ENCODE results near the gene KIF2C.

DNA sequence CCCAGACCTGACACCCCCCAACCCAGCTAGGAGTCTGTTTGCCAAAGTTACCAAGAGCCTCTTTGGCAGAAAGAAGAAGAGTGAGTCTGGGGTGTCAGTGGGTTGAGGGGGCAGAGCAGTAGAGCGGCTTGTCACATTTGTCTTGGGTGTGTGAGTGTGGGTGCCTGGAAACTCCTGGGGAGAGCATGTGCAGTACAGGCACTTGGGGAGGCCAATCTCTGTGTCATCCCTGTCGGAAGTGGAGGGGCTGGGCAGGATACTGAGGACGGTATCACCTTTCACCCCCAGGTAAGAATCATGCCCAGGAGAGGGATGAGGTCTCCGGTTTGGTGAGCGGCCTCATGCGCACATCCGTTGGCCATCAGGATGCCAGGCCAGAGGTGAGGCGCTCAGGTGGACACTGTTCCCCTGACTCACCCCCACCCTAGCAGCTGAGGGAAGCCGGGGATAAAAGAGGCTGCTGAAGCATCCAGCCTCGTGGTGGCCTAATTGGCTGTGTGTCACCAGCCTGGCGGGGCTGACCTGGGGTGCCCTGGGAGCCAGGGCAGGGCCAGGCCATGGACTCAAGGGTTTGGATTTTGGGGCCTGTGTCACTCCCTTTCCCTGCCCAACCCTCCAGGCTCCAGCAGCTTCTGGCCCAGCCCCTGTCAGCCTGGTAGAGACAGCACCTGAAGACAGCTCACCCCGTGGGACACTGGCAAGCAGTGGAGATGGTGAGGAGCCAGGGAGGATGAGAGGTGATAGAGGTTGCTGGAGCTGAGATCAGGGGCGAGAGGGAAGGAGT lies 63.9 kb downstream of the KIF2C start:
- TF ChIP-seq, protein P1, sequence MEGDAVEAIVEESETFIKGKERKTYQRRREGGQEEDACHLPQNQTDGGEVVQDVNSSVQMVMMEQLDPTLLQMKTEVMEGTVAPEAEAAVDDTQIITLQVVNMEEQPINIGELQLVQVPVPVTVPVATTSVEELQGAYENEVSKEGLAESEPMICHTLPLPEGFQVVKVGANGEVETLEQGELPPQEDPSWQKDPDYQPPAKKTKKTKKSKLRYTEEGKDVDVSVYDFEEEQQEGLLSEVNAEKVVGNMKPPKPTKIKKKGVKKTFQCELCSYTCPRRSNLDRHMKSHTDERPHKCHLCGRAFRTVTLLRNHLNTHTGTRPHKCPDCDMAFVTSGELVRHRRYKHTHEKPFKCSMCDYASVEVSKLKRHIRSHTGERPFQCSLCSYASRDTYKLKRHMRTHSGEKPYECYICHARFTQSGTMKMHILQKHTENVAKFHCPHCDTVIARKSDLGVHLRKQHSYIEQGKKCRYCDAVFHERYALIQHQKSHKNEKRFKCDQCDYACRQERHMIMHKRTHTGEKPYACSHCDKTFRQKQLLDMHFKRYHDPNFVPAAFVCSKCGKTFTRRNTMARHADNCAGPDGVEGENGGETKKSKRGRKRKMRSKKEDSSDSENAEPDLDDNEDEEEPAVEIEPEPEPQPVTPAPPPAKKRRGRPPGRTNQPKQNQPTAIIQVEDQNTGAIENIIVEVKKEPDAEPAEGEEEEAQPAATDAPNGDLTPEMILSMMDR (IDR thresholded peaks at IDR 0.05): no peak
- TF ChIP-seq POLR2AphosphoS5 (IDR thresholded peaks at IDR 0.05; ENCODE audit: low read depth, low read length): no peak
- TF ChIP-seq, protein P2, sequence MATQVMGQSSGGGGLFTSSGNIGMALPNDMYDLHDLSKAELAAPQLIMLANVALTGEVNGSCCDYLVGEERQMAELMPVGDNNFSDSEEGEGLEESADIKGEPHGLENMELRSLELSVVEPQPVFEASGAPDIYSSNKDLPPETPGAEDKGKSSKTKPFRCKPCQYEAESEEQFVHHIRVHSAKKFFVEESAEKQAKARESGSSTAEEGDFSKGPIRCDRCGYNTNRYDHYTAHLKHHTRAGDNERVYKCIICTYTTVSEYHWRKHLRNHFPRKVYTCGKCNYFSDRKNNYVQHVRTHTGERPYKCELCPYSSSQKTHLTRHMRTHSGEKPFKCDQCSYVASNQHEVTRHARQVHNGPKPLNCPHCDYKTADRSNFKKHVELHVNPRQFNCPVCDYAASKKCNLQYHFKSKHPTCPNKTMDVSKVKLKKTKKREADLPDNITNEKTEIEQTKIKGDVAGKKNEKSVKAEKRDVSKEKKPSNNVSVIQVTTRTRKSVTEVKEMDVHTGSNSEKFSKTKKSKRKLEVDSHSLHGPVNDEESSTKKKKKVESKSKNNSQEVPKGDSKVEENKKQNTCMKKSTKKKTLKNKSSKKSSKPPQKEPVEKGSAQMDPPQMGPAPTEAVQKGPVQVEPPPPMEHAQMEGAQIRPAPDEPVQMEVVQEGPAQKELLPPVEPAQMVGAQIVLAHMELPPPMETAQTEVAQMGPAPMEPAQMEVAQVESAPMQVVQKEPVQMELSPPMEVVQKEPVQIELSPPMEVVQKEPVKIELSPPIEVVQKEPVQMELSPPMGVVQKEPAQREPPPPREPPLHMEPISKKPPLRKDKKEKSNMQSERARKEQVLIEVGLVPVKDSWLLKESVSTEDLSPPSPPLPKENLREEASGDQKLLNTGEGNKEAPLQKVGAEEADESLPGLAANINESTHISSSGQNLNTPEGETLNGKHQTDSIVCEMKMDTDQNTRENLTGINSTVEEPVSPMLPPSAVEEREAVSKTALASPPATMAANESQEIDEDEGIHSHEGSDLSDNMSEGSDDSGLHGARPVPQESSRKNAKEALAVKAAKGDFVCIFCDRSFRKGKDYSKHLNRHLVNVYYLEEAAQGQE (IDR thresholded peaks at IDR 0.05; ENCODE audit: insufficient read depth in 1 of 2, low read depth in 2 of 2, low read length in 1 of 2): no peak

Data from Panc1 (cell line).